Skin of body (tissue), 3 donors: ENCODE measurements around the gene PEX14. TPM values are rescaled to one million over a fixed set of nuclear protein-coding genes. Genes with fewer than 3 reads are reported as not detected.

Source experiments
- DNase-seq: peaks from one replicate; lab custom pipeline; 2025; lab: John Stamatoyannopoulos, UW
- small RNA-seq: library from RNA; depleted of rRNA; stranded (forward); fragments of <200 nt; gene quantifications from one replicate; pipeline ENCODE3, GENCODE V24; 2014; ENCODE audit warnings: low replicate concordance
- total RNA-seq: library from RNA; depleted of rRNA; stranded (reverse); fragments of >200 nt; gene quantifications from one replicate; pipeline ENCODE4 v1.2.3, GENCODE V29; 2014

The PEX14 gene
- total RNA-seq, 1 donor from 2014 or later: 9.6 TPM

DNA sequence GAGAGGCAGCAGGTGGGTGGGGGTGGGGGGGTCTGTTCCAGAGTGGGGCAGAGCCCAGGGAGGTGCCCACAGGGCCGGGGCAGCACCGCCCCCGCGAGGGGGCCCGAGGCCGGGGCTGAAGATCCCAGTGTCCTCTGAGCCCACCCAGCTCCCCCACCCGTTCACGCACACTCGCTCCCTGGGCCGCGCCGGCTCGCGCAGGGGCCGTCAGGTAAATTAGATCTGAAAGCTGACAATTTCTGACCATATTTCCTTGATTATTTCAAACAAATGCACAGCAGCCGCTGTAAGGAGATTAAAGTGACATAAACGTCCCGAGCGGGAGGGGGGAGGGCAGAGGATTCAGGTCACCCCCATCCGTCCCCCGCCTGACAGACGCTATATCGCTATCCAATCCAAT is 203.7 kb downstream of the PEX14 start:
- DNase-seq: no peak

DNA sequence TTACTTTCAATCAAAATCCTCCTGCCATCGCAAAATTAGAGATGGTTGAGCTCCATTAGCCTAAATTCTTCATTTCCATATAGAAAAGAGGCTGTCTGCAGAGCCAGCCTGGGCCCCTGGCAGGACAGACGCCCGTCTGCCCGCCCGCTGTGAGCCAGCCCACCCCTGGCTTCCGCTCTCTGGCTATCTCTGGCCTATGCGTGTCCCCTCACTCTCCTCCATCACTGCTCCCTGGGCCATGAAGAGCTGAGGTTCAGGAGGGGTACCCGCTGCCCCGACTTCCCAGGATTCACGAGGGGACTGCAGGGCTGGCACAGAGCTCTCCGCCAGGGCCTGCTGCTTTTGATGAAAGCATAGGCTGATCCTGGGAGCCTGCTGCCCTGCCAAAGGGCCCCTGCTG is 204.1 kb downstream of the PEX14 start:
- DNase-seq: no peak

DNA sequence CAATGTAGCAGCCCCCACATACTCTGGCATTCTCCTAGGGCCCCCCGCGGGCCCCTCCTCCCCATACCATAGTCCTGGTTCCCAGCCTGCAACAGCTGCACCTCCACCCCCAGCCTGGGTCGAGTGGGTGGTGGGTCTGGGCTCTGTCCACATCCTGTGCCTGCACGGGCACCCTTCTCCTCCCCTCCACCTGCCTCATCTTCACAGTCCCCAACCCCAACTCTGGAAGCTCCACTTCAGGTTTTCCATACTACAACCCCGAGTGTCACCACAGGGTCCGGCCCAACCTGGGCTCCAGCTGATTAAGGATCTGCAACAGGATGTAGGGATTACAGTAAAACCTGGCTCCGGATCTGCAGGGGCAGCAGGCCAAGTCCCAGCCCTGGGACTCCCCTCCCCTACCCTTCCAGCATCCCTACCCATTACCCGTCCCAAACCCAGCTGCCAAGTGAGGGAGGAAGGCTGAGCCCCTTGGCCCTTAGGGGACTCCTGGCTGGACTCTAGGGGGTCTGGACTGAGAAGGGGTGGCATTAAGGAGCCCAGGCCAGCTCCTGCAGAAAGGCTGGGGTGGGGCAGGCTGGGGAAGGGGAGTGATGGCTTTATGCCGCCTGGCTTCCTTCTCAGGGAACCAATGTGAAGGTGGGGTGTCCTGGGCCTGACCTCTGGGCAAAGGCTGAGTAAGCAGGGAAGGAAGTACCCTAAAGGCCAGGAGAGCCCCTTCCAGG is 204.9 kb downstream of the PEX14 start:
- DNase-seq: peak; percentile 34

Small RNA genes lying within 50 kb of the gene (small RNA-seq; reads per million reads assigned to genes)
- not detected for gene RN7SL614P

Other genes starting within 250 kb of the PEX14 start
- 59.5 TPM for gene PGD, start 75.9 kb upstream of the PEX14 start, total RNA-seq
- 4.2 TPM for gene CENPS, start 44.5 kb upstream of the PEX14 start, total RNA-seq
- 0.49 TPM for gene CORT, start 24.9 kb upstream of the PEX14 start, total RNA-seq
- 20.6 TPM for gene DFFA, start 2.4 kb upstream of the PEX14 start, total RNA-seq